ENCODE measurements around the gene IDS. TPM values are rescaled to one million over a fixed set of nuclear protein-coding genes. Genes with fewer than 3 reads are reported as not detected.

Gene IDS
- total and polyA plus RNA-seq, 8 donors, result 8.7 to 138 (median 41.7) TPM

GRCh38 chrX:149513825-149514428 is 8.8 kb upstream of the IDS start:
- no peaks in the 10 kb centered on the region for H3K27me3 ChIP-seq
- no peak overlapping the region for H3K4me3 ChIP-seq
- no peak overlapping the region for H3K27ac ChIP-seq
- no peaks in the 10 kb centered on the region for H3K36me3 ChIP-seq
- no peaks in the 10 kb centered on the region for H3K9me3 ChIP-seq
- TF ChIP-seq POLR2A (IDR thresholded peaks at IDR 0.05), result no peak
- TF ChIP-seq EP300 (IDR thresholded peaks at IDR 0.05), result no peak
- TF ChIP-seq CTCF (IDR thresholded peaks at IDR 0.05), result no peak
- no peak for TF ChIP-seq POLR2AphosphoS5 (IDR thresholded peaks at IDR 0.05)
- intact Hi-C loops (cut with DNase I; ENCODE audit: low total_unique reads), result no loop called here
- no peak for DNase-seq
- H3K4me1 ChIP-seq, result no peaks in the 10 kb centered on the region
- 68 to 81% (median 74%) methylated on average over 8 to 9 of the region's 9 CpGs for WGBS, 5 donors

GRCh38 chrX:149512225-149512885 is 7.2 kb upstream of the IDS start:
- peak; percentile 64 to 79 for DNase-seq
- Histone ChIP-seq H3K9me3 (no peaks in the 10 kb centered on the region), H3K36me3 (no peaks in the 10 kb centered on the region), H3K4me3 (no peak overlapping the region), H3K27me3 (no peaks in the 10 kb centered on the region), H3K4me1 (no peaks in the 10 kb centered on the region), H3K27ac (no peak overlapping the region)
- no peak for TF ChIP-seq POLR2A (IDR thresholded peaks at IDR 0.05)
- peak in 4 of 7 experiments; percentile 33 to 59 (median 52) for TF ChIP-seq CTCF (IDR thresholded peaks at IDR 0.05)
- no peak for TF ChIP-seq POLR2AphosphoS5 (IDR thresholded peaks at IDR 0.05)
- TF ChIP-seq EP300 (IDR thresholded peaks at IDR 0.05), result no peak
- intact Hi-C loops (cut with DNase I; ENCODE audit: low total_unique reads), result no loop called here
- 61 to 78% (median 65%) methylated on average over 3 to 4 of the region's 4 CpGs for WGBS, 5 donors

GRCh38 chrX:149511081-149511480 is 6.0 kb upstream of the IDS start:
- Histone ChIP-seq H3K4me3 (no peak overlapping the region), H3K27ac (no peak overlapping the region), H3K9me3 (no peaks in the 10 kb centered on the region), H3K36me3 (no peaks in the 10 kb centered on the region), H3K27me3 (no peaks in the 10 kb centered on the region), H3K4me1 (no peaks in the 10 kb centered on the region)
- intact Hi-C loops (cut with DNase I; ENCODE audit: low total_unique reads), result no loop called here
- DNase-seq, result no peak
- TF ChIP-seq CTCF (IDR thresholded peaks at IDR 0.05) (no peak), EP300 (IDR thresholded peaks at IDR 0.05) (no peak), POLR2AphosphoS5 (IDR thresholded peaks at IDR 0.05) (no peak), POLR2A (IDR thresholded peaks at IDR 0.05) (no peak)
- WGBS, 5 donors, result 69 to 85% (median 75%) methylated on average over 5 of the region's 5 CpGs

GRCh38 chrX:149510386-149510785 is 5.3 kb upstream of the IDS start:
- Histone ChIP-seq H3K36me3 (no peaks in the 10 kb centered on the region), H3K9me3 (no peaks in the 10 kb centered on the region), H3K27ac (no peak overlapping the region), H3K27me3 (no peaks in the 10 kb centered on the region), H3K4me3 (no peak overlapping the region), H3K4me1 (peaks cover 0 to 4% (median 2%) of the 10 kb centered on the region in 4 donors)
- intact Hi-C loops (cut with DNase I; ENCODE audit: low total_unique reads), result no loop called here
- 16 to 29% (median 24%) methylated on average over 4 of the region's 4 CpGs for WGBS, 5 donors
- DNase-seq, result no peak
- TF ChIP-seq POLR2A (IDR thresholded peaks at IDR 0.05) (no peak), POLR2AphosphoS5 (IDR thresholded peaks at IDR 0.05) (no peak), EP300 (IDR thresholded peaks at IDR 0.05) (no peak), CTCF (IDR thresholded peaks at IDR 0.05) (no peak)

All from stomach (tissue), 9 donors.